Mononuclear cell (primary cell): ENCODE data around the gene MEPE. TPM values are rescaled to one million over a fixed set of nuclear protein-coding genes. Genes with fewer than 3 reads are reported as not detected.

ENCODE experiments used
- H3K27me3 ChIP-seq: 2 replicates; pipeline ENCODE4 v1.6.0; 2011; ENCODE audit warnings: low read length, control low read depth; ENCODE audit not compliant: insufficient read depth
- H3K4me1 ChIP-seq: 2 replicates; pipeline ENCODE4 v1.5.1; 2011; ENCODE audit warnings: mild to moderate bottlenecking, low read length, control low read depth; ENCODE audit not compliant: insufficient read depth
- H3K4me3 ChIP-seq: 2 replicates; pipeline ENCODE4 v1.5.1; 2011; ENCODE audit warnings: mild to moderate bottlenecking, low read length, moderate library complexity
- H3K9me3 ChIP-seq: 2 replicates; pipeline ENCODE4 v1.5.1; 2011; ENCODE audit warnings: low read depth, mild to moderate bottlenecking, control low read depth, low read length
- total RNA-seq: library from RNA; depleted of rRNA; stranded (reverse); fragments of >200 nt; gene quantifications from one replicate; pipeline ENCODE4 v1.2.3, GENCODE V29; 2012

The MEPE gene
- total RNA-seq, 1 donor: 0.21 TPM

DNA sequence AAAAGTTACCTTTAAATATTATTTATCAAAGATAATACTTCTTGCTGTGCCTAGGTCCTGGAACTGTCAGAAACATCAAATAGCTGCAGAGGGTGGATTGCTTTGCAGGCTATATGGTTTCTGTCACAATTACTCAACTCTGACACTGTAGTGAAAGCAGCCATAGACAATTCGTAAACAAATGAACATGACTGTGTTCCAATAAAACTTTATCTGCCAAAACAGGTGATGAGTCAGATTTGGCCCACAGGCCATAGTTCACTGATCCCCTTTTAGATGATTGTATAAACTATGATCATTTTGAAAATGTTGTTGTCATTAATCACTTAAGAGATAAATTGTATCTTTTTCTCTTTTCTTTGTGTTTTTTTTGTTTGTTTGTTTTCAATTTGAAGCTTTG lies 8.4 kb upstream of the MEPE start:
- H3K9me3 ChIP-seq: no peaks in the 10 kb centered on the region
- no peak overlapping the region for H3K4me3 ChIP-seq
- H3K27me3 ChIP-seq: no peaks in the 10 kb centered on the region
- no peaks in the 10 kb centered on the region for H3K4me1 ChIP-seq

DNA sequence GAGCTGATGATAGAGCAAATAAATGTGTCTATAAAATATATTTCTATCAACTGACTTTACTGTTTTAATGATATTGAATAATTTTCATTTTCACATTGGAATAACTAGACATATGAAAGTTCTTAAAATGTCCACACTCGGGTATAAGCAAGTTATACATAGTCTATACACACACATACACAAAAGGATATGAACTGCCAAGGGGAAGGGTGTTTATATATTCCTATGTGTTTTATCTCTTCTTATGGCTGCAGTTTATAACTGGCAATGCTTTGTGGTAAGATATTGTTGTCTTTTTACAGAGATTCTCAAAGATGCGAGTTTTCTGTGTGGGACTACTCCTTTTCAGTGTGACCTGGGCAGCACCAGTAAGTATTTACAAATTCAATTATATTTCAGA lies 1.6 kb downstream of the MEPE start:
- no peak overlapping the region for H3K4me3 ChIP-seq
- no peaks in the 10 kb centered on the region for H3K4me1 ChIP-seq
- H3K9me3 ChIP-seq: no peaks in the 10 kb centered on the region
- no peaks in the 10 kb centered on the region for H3K27me3 ChIP-seq

DNA sequence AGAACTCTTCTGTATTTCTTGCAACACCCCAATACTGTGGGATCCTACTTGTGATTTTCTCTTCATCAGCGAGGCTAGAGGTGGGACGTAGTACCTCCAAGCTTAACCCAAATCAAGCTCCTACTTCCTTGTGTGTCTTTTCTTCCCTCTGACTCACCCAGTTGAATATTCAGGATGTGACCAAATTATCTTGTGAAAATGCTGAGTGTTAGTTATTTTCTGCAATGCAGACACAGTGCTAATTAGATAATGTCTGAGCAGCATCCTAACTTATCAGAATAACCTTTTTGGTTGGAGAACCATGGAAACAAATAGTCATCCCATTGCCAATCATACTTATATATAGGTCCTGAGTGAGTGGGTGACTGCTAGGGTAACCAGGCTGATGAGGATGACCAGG lies 2.4 kb downstream of the MEPE start:
- no peak overlapping the region for H3K4me3 ChIP-seq
- no peaks in the 10 kb centered on the region for H3K27me3 ChIP-seq
- no peaks in the 10 kb centered on the region for H3K9me3 ChIP-seq

DNA sequence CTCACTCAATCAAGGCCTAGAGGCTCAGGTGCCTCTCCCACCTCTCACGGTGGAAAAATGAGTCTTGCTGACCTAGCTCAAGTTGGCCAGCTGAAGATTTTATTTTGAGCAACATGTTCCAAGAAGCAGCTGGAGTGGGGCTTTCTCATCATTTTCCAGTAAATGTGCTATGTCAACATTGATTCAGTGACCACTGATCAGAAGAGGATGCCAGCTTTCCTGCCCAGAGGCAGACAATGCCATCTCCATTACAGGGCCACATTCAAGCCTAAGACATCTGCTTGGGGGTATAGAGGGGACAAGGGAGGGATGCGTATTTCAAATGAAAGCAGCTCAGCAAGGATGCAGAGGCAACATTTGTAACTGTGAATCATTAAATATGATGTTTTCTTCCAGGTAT lies 3.0 kb downstream of the MEPE start:
- Histone ChIP-seq H3K9me3 (no peaks in the 10 kb centered on the region), H3K4me3 (no peak overlapping the region), H3K27me3 (no peaks in the 10 kb centered on the region), H3K4me1 (no peaks in the 10 kb centered on the region)

More for the DNA sequence above, 2.4 kb downstream of the MEPE start:
- H3K4me1 ChIP-seq: no peaks in the 10 kb centered on the region

- Histone ChIP-seq H3K9me3 (no peaks in the 10 kb centered on the region), H3K4me1 (no peaks in the 10 kb centered on the region), H3K4me3 (no peak overlapping the region), H3K27me3 (peaks cover 4% of the 10 kb centered on the region)
Measured at GRCh38 chr4:87838205-87838604, 5.4 kb downstream of the MEPE start.

DNA sequence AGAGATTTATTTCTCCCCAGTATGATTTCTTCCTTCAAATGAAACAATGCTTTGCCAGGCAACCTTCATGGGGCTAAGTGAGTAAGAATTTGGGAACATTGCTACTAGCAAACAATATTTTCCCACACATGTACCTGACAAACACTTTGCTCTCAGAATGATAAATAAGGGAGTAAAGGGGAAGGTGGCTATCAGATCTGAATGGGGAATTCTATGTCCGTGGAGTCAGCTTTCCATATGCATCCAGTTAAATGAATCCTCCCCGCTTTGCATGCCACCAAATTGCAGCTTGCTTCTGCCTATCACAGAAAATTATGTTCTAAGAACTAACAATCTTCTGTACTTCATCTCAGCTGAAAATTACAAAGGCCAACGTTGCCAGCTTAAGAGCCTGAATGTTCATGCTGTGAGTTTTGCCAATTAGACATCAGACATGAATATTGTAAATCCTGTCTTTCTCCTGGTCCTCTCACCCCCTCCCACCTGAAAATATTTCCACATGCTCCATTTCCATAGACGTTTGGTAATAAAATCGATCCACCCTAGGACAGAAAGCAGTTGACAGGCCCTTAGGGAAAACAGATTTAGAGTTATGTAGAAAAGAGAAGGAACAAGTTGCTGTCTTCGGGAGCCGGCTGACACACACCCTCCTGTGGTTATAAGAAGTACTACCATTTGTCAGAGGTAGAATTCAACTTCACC lies 6.3 kb downstream of the MEPE start:
- Histone ChIP-seq H3K4me3 (no peak overlapping the region), H3K9me3 (no peaks in the 10 kb centered on the region), H3K27me3 (peaks cover 4% of the 10 kb centered on the region), H3K4me1 (peaks cover 6% of the 10 kb centered on the region)

DNA sequence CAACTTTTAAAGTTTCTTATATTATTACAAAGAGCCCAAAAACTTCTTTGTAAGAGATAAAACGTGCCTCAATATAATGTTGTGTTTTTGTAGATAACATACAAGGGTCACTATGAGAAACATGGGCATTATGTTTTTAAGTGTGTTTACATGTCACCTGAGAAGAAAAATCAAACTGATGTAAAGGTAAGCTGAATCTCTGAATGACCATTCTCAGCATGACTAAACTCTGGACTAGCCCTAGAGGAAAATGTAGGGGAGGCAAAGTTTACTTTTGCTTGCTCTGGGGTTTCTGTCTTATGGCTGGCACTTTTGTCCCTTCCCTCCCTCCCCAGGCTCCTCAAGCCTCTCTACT lies 6.8 kb downstream of the MEPE start:
- peaks cover 11% of the 10 kb centered on the region for H3K4me1 ChIP-seq
- H3K4me3 ChIP-seq: no peak overlapping the region

DNA sequence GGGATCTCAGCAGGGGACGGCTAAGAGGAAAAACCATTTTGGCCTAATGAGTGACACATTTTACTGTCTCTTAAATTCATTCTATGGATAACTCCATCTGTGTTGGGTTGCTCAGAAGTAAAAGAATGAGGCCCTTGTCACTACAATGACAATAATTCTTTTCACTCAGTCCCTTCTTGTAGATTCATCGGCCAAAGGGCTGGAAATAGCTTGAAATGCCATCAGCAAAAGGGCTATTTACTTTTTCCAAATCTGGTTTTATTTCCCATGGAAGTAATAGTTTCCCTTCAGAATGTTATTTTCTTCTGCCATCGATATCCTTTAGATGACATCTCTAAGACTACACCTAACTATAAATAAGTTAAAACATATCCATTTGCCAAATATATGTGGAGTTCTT lies 7.4 kb downstream of the MEPE start:
- Histone ChIP-seq H3K27me3 (peaks cover 4% of the 10 kb centered on the region), H3K4me1 (peaks cover 12% of the 10 kb centered on the region), H3K9me3 (no peaks in the 10 kb centered on the region), H3K4me3 (no peak overlapping the region)

More for the DNA sequence above, 6.8 kb downstream of the MEPE start:
- peaks cover 4% of the 10 kb centered on the region for H3K27me3 ChIP-seq
- H3K9me3 ChIP-seq: no peaks in the 10 kb centered on the region

DNA sequence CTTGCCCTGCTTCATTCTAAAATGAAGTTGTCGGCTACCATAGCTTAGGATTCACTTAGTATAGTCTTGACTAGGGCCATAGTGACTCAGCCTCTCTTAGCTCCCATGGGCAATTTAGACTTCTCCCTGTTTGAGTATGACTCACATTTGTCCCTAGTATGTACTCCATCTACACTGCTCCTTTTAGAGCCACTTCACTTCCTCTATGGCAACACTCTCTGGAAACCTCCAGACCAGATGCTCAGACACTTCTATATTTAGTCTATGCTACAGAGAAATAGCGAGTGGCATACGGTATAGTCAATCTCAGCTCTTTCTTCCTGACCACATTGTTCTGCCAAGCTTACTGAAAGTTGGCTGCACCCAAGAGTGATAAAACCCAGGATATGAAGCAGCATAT lies 11.2 kb downstream of the MEPE start:
- Histone ChIP-seq H3K4me3 (no peak overlapping the region), H3K27me3 (peaks cover 8% of the 10 kb centered on the region), H3K9me3 (no peaks in the 10 kb centered on the region), H3K4me1 (peaks cover 16% of the 10 kb centered on the region)

- Histone ChIP-seq H3K9me3 (no peaks in the 10 kb centered on the region), H3K4me1 (peaks cover 21% of the 10 kb centered on the region), H3K27me3 (peaks cover 8% of the 10 kb centered on the region), H3K4me3 (no peak overlapping the region)
Measured at GRCh38 chr4:87844452-87844851, 11.7 kb downstream of the MEPE start.

DNA sequence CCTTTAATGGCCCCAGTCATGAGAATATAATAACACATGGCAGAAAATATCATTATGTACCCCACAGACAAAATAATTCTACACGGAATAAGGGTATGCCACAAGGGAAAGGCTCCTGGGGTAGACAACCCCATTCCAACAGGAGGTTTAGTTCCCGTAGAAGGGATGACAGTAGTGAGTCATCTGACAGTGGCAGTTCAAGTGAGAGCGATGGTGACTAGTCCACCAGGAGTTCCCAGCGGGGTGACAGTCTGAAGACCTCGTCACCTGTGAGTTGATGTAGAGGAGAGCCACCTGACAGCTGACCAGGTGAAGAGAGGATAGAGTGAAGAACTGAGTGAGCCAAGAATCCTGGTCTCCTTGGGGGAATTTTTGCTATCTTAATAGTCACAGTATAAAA lies 13.5 kb downstream of the MEPE start:
- Histone ChIP-seq H3K4me1 (peaks cover 37% of the 10 kb centered on the region), H3K27me3 (peaks cover 8% of the 10 kb centered on the region), H3K9me3 (no peaks in the 10 kb centered on the region), H3K4me3 (no peak overlapping the region)

DNA sequence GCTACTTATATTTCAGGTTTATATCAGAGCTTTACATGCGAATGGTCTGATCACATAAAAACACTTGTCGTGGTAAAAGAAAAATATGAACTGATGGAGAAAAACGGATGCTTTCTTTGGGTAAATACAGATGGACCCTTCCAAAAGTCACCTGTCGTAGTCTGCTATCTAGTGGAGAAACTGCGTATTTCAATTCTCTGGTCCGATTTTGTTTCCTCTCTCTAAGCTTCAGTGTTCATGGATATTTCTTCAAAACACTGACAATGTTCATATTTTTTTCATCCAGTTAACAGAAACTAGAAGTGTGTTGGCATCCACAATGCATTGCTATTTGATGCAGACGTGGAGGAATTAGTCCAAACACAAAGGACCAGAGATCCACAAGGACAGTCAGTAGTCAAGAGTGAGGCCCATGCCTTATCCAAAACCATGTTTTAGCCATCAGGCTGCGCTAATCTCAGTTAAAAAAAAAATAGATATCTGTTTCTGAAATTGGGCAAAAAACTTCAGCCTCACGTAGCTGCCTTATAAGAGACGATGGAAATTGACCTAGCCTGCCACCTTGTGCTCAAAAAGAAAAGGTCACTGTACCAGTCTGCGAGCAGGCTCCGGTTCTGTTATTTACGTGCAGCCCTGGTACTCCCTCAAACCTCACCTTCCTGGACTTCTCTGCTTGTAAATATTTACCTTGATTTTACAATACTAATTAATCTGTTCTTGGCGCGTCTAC lies 16.0 kb downstream of the MEPE start:
- Histone ChIP-seq H3K4me3 (no peak overlapping the region), H3K27me3 (peaks cover 3% of the 10 kb centered on the region), H3K4me1 (peaks cover 39% of the 10 kb centered on the region), H3K9me3 (no peaks in the 10 kb centered on the region)

DNA sequence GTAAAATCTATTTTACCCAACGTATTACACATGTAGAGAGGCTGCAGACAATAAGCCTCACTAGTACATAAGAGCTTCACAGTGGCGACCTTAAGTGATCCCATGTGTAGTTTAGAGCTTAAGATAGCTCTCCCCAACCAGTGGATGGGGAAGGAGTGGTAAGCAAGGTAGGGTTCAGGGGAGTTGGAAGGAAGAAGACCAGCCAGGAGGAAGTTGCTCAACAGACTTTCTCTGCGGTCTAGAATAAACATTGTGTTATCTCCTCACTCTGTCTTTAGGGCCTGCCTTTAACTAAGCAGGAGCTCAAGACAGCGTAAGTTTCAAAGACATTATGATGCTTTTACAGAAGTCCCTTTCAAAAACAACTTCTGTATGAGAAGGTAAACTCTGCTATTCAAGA lies 16.8 kb downstream of the MEPE start:
- H3K4me3 ChIP-seq: no peak overlapping the region
- peaks cover 31% of the 10 kb centered on the region for H3K4me1 ChIP-seq

DNA sequence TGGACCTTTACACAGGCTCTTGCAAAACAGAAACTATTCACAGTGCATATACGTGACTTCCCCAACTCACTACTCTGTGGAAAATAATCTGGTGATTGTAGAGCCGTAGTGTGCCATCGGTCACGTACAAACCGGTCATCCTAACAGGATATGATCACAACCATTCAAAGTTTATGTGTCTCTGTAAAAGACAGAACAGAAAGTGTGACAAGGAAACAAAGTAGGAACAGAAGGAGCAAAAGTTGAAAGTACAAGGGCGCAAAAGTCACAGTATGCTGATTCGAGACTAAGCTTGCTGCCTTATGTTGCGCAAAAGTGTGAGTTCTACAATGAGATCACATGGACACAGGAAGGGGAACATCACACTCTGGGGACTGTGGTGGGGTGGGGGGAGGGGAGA lies 18.6 kb downstream of the MEPE start:
- no peak overlapping the region for H3K4me3 ChIP-seq
- H3K27me3 ChIP-seq: peaks cover 3% of the 10 kb centered on the region
- H3K9me3 ChIP-seq: no peaks in the 10 kb centered on the region
- H3K4me1 ChIP-seq: peaks cover 31% of the 10 kb centered on the region

More for the DNA sequence above, 16.8 kb downstream of the MEPE start:
- peaks cover 3% of the 10 kb centered on the region for H3K27me3 ChIP-seq
- H3K9me3 ChIP-seq: no peaks in the 10 kb centered on the region

DNA sequence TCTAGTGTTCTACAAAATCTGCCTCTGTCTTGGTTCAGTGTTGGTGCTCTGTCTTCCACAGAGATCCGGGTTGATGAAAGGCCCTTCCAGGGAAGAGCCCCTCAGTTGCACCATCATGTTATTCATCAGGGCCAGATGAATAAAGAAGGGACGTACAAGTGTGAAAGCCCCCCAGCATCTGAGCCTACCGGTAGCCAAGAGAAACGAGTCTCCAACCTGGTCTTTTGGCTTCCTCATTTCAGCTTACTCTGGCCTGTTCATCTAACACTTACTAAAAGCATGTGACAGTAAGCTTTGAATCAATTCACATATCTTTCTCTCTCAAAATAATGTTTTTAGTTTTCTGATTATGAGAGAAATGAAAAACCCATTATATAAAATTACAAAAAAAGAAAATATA lies 19.2 kb downstream of the MEPE start:
- H3K27me3 ChIP-seq: peaks cover 3% of the 10 kb centered on the region
- H3K4me3 ChIP-seq: no peak overlapping the region
- H3K4me1 ChIP-seq: peaks cover 31% of the 10 kb centered on the region
- no peaks in the 10 kb centered on the region for H3K9me3 ChIP-seq

GRCh38 chr4:87853108-87853507 lies 20.3 kb downstream of the MEPE start:
- H3K27me3 ChIP-seq: no peaks in the 10 kb centered on the region
- peaks cover 31% of the 10 kb centered on the region for H3K4me1 ChIP-seq
- no peak overlapping the region for H3K4me3 ChIP-seq
- no peaks in the 10 kb centered on the region for H3K9me3 ChIP-seq
